Neuron (in vitro differentiated cells): Measurements from ENCODE around the gene SLC25A48.

ENCODE experiments used
- H2AFZ ChIP-seq: one replicate; pipeline ENCODE4 v1.6.1; 2013; ENCODE audit warnings: low read depth, mild to moderate bottlenecking, inconsistent platforms, low read length, moderate library complexity
- H3K27me3 ChIP-seq: one replicate; pipeline ENCODE4 v1.6.1; 2013; ENCODE audit warnings: low read length; ENCODE audit not compliant: insufficient read depth
- H3K36me3 ChIP-seq: one replicate; pipeline ENCODE4 v1.6.1; 2013; ENCODE audit warnings: low read length; ENCODE audit not compliant: insufficient read depth
- H3K4me1 ChIP-seq: one replicate; pipeline ENCODE4 v1.6.1; 2013; ENCODE audit warnings: low read length; ENCODE audit not compliant: insufficient read depth
- H3K4me3 ChIP-seq: 2 replicates; pipeline ENCODE4 v1.5.1; 2013; ENCODE audit warnings: mild to moderate bottlenecking, low read length, moderate library complexity
- H3K9me3 ChIP-seq: one replicate; pipeline ENCODE4 v1.6.1; 2013; ENCODE audit warnings: low read length

The SLC25A48 gene, protein sequence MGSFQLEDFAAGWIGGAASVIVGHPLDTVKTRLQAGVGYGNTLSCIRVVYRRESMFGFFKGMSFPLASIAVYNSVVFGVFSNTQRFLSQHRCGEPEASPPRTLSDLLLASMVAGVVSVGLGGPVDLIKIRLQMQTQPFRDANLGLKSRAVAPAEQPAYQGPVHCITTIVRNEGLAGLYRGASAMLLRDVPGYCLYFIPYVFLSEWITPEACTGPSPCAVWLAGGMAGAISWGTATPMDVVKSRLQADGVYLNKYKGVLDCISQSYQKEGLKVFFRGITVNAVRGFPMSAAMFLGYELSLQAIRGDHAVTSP

DNA sequence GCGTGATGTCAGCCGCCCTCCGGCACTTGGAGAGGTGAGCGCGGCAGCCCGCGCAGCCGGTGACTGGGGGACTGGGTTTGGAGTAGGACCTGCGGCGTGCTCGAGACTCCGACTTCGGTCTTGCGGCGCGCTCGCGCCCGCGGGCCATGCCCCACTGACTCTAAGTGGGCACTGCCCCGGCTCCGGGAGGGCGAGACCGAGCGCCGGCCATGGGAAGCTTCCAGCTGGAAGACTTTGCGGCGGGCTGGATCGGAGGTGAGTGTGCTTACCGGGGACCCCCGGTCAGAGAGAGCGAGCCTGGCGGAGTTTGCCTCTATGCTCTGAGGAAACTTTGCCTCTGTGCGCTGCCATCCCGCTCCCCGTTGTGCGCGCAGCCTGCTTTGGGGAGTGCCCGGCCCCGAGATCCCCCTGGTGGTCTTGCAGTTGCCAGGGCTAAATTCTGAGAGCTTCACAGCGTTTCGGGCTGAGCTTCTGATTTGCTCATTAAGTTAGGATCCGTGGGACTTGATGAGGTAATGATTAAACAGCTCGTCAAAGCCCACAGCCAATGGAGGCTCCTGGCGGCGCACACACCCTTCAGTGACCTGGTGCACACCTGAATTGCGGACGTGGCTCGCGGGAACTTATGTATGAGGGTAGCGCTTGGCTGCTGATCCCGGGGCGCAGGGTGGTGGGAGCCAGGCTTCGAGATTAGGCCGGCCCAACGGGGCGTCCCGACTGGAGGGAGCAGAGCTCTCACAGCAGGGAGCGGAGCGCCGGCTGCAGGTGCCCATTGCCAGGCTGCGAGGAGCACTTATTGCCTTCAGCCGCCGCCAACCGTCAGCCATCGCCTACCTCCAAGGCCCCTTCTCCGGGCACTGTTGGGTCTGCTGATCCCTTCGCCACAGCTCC lies at the start of gene SLC25A48:
TSS of gene SLC25A48 (plus strand) at position 25 of the 891 bp plus-strand sequence. CDS start at position 210, 185 bp downstream.
- no peaks in the 10 kb centered on the region for H3K36me3 ChIP-seq
- no peak within 1 kb of the TSS for H2AFZ ChIP-seq
- peaks cover 4% of the 10 kb centered on the region for H3K4me1 ChIP-seq
- peaks cover 52% of the 10 kb centered on the region for H3K27me3 ChIP-seq
- no peak within 1 kb of the TSS for H3K4me3 ChIP-seq
- peaks cover 2% of the 10 kb centered on the region for H3K9me3 ChIP-seq

DNA sequence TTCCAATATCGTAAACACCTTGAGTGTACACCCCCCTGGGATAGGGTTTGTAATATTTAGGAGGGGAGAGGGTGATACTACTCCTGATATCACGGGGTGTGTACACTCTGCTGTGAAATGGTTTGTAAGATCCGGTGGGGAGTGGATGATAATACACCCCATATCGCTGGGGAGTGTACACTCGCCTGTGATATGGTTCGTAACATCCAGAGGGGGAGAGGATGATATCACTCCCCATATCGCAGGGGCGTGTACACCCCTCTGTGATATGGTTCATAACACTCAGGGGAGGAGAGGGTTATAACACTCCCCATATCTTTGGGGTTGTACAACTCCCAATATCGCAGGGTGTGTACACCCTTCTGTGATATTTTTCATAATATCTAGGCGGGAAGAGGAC lies 33.8 kb upstream of the SLC25A48 start:
- H3K4me3 ChIP-seq: no peak overlapping the region
- H3K27me3 ChIP-seq: no peaks in the 10 kb centered on the region
- H3K9me3 ChIP-seq: no peaks in the 10 kb centered on the region
- no peaks in the 10 kb centered on the region for H3K4me1 ChIP-seq
- H3K36me3 ChIP-seq: no peaks in the 10 kb centered on the region
- no peak overlapping the region for H2AFZ ChIP-seq

DNA sequence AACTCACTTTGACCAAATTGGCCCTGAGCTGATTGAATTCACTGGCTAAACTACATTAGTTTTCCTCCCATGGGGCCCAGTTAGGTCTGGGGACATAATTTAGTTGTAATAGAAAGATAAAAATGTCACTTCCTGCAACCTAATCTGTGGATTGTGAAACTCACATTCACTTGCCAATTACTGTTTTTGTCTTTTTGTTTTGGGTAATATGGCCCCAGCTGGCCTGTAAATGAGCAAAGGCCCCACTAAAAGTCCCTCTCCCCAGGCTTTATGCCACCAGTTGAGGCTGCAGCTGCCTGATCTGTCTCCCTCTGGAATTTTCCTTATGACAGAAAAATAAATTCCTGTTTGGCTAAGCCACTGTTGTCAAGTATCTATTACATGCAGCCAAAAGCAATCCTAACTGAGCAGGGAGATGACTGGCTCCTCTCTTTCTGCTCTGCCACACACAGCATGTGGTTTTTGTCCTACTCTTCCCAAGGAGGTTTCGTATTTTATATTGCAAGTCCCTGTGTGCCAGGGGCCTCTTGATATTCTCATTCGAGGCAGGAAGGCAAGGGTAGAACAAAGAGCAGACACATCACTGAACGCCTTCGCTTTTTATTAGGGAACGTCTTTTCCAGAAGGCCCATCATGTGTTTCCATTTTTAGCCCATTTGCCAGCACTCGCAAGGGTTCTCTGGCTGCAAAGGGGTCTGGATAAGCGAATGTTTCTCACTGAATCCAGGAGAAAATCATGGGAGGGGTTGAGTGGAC lies 24.1 kb upstream of the SLC25A48 start:
- H3K9me3 ChIP-seq: no peaks in the 10 kb centered on the region
- H3K4me1 ChIP-seq: no peaks in the 10 kb centered on the region
- H3K4me3 ChIP-seq: no peak overlapping the region
- no peak overlapping the region for H2AFZ ChIP-seq
- H3K27me3 ChIP-seq: no peaks in the 10 kb centered on the region
- H3K36me3 ChIP-seq: no peaks in the 10 kb centered on the region

DNA sequence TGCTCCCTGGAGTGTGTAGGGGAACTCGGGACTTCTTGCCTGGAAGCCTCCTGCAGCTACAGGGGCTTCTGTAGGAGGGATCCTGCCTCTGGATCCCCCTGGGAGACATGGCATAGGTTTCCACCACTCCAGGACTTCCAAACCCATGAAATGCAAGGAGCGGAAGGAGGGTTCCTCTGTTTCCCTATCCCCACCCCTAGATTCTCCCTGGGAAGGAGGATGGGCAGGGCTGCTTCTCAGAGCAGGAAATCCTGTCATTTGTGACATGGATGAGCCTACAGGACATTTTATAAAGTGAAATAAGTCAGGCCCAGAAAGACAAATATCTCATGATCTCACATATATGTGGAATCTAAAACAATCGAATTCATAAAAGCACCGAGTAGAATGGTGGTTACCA lies 23.5 kb upstream of the SLC25A48 start:
- Histone ChIP-seq H3K36me3 (no peaks in the 10 kb centered on the region), H3K4me3 (no peak overlapping the region), H3K27me3 (no peaks in the 10 kb centered on the region), H3K9me3 (no peaks in the 10 kb centered on the region), H3K4me1 (no peaks in the 10 kb centered on the region), H2AFZ (no peak overlapping the region)

DNA sequence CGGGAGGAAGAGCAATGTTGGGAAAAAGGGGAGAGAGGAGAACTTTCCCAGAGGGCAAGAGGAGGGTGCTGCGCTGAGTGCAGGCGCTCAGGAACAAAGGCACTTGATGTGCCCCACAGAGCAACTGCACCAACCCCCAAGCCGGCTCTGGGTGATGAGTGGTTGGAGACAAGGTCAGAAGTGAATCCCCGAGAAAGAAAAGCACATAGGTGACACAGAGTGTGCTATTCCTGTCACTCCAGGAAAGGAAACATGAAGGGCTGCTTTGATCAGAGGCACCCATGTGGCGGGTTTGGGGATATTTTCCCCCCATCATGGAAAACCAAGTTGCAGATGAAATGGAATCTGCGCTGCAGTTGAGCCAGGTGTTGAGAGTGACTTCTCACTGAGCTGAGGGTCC lies 20.7 kb upstream of the SLC25A48 start:
- Histone ChIP-seq H3K27me3 (no peaks in the 10 kb centered on the region), H3K4me1 (no peaks in the 10 kb centered on the region), H3K9me3 (no peaks in the 10 kb centered on the region), H3K4me3 (no peak overlapping the region), H2AFZ (no peak overlapping the region), H3K36me3 (no peaks in the 10 kb centered on the region)

DNA sequence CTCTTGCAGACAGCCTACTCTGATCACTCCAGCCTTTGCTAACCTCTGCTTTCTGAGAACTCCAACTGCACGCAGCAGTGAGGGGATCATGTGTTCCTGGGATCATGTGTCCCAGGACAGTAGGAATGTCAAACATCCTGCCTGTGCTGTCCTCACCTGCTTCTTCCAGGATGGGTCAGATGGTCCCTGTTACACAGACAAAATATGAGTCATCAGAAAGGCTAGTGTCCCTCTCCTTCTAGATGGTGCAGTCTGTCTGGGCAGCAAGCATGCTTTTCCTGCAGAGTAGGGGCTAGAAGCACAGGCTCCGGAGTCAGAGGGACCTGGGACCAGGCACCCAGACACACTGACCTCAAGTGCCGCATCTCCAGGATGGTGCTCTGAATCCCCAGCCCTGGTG lies 20.1 kb upstream of the SLC25A48 start:
- H3K36me3 ChIP-seq: no peaks in the 10 kb centered on the region
- H3K9me3 ChIP-seq: no peaks in the 10 kb centered on the region
- no peaks in the 10 kb centered on the region for H3K27me3 ChIP-seq
- no peak overlapping the region for H3K4me3 ChIP-seq
- no peaks in the 10 kb centered on the region for H3K4me1 ChIP-seq
- no peak overlapping the region for H2AFZ ChIP-seq

DNA sequence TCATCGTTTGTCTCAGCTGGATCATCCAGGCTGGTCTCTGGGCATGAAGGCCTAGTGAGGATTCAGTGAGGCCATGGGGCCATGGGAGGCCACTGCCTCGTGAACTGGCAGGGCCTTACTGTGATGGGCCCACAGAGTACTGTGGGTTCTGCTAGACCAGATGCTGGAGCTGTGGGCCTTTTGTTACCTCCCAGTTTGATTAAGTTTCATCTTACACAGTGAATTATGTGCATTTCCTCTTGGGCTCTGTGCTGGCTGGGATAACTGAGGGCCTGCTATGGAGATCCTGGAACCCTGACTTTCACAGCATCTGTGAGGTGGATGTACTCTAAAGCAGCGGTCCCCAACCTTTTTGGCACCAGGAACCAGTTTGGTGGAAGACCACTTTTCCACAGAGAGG lies 19.7 kb upstream of the SLC25A48 start:
- Histone ChIP-seq H3K27me3 (no peaks in the 10 kb centered on the region), H3K4me3 (no peak overlapping the region), H2AFZ (no peak overlapping the region), H3K36me3 (no peaks in the 10 kb centered on the region), H3K4me1 (no peaks in the 10 kb centered on the region), H3K9me3 (no peaks in the 10 kb centered on the region)

DNA sequence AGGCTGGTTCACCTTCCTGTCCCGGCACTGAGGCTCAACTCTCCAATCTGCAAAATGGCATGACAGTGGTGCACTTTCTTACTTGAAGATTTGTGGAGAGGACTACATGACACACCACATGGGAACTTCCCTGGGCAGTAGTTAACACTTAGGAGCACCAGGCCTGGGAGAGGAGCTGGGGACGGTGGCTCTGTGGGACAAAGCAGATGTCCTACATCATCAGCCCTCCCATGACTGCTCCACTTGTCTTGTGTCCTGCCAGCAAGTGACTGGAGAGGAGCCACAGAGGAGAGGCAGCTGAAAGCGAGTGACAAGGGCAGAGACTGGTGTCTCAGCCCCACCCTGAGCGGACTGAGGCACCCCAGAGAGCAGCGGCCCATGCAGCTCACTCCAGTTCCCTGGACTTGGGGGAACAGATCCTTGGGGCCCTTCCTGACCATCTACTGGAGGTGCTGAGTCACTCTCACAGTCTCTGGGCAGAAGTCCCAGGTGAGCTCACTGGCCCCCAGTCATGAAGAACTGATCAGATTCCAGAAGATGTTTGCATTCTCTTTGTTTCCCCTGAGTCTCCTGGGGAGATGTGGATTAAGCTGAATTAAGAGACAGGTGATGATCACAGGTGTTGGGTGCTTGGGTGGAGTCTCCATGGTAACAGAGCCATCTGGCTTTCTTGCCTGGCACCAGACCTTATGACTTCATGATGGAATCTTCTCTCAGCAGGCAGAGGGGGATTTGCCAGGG lies 13.2 kb upstream of the SLC25A48 start:
- no peaks in the 10 kb centered on the region for H3K4me1 ChIP-seq
- H3K4me3 ChIP-seq: no peak overlapping the region
- no peaks in the 10 kb centered on the region for H3K27me3 ChIP-seq
- no peaks in the 10 kb centered on the region for H3K9me3 ChIP-seq
- no peaks in the 10 kb centered on the region for H3K36me3 ChIP-seq
- no peak overlapping the region for H2AFZ ChIP-seq

DNA sequence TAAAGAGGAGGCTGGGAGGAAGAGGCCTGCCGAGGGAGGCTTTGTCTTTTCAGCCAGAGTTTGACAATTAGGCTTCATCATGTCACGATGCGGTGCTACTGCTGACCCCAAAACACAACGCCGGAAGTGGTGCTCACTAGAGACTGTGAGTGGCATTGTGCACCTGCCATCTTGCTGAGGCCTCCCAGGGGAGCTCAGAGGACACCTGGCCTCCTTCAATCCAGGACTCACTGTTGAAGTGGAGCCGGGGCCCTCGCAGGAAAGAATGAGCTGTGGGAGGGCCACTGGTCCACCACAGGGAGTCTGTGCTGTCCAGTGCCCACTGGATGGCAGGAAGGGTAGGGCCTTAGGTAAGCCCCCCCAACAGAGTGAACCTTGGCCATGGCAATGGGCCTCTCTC lies 12.7 kb upstream of the SLC25A48 start:
- H3K27me3 ChIP-seq: peaks cover 3% of the 10 kb centered on the region
- H3K36me3 ChIP-seq: no peaks in the 10 kb centered on the region
- H3K9me3 ChIP-seq: no peaks in the 10 kb centered on the region
- H2AFZ ChIP-seq: no peak overlapping the region
- no peaks in the 10 kb centered on the region for H3K4me1 ChIP-seq
- no peak overlapping the region for H3K4me3 ChIP-seq

DNA sequence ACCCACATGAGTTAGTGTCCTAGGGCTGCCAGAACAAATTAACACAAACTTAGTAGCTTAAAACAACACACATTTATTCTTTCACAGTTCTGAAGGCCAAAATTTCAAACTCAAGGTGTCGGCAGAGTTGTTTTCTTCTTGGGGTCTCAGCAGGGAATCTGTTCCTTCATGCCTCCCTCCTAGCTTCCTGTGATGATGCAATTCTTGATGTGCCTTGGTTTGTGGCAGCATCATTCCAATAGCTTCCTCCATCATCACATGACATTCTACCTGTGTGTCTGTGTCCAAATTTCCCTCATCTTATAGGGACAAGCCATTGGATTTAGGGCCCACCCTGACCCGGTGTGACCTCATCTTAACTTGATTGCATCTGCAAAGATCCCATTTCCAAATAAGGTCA lies 12.2 kb upstream of the SLC25A48 start:
- Histone ChIP-seq H3K4me3 (no peak overlapping the region), H3K27me3 (peaks cover 4% of the 10 kb centered on the region), H3K9me3 (no peaks in the 10 kb centered on the region), H3K4me1 (no peaks in the 10 kb centered on the region), H3K36me3 (no peaks in the 10 kb centered on the region), H2AFZ (no peak overlapping the region)

DNA sequence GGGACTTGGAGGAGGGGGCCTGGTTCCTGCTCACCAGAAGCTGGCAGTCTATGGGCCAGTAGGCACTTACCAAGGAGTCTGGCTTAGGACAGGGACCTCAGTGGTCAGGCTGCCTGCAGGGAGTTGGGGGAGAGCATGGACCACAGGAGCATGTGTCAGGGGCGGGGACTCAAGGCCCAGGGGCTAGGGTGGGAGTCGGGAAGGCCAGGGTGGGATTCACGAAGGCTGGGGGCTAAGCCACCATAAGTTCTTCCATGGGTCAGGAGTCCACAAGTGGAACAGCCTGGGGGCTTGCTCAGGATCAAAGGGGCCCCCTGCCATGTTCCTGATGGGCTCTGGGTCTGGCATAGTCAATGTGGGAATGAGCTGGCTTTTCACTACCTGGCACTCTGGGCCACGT lies 11.5 kb upstream of the SLC25A48 start:
- H3K4me1 ChIP-seq: no peaks in the 10 kb centered on the region
- H2AFZ ChIP-seq: no peak overlapping the region
- no peak overlapping the region for H3K4me3 ChIP-seq
- peaks cover 4% of the 10 kb centered on the region for H3K27me3 ChIP-seq
- H3K36me3 ChIP-seq: no peaks in the 10 kb centered on the region
- H3K9me3 ChIP-seq: no peaks in the 10 kb centered on the region

DNA sequence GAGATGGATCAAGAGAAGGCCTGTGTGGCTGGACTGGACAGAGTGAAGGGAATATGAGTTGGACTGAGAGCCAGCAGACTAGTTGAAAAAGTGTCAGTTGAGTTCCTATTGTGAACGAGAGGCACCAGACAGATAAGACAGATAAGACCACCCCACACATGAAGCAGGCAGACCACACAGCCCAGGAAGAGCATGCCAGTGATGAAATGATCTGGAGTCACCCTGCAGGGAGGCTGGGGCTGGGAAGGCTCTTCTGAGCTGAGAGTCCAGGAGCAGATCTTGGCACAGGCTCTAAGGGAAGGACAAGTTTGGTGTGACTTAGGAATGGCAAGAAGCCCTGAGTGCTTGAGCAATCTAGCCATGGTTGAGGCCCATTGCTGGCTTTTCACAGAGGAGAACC lies 10.6 kb upstream of the SLC25A48 start:
- no peaks in the 10 kb centered on the region for H3K36me3 ChIP-seq
- no peaks in the 10 kb centered on the region for H3K4me1 ChIP-seq
- H2AFZ ChIP-seq: no peak overlapping the region
- no peaks in the 10 kb centered on the region for H3K9me3 ChIP-seq
- H3K27me3 ChIP-seq: peaks cover 4% of the 10 kb centered on the region
- H3K4me3 ChIP-seq: no peak overlapping the region
